Measurements from ENCODE around the gene PACS1.

DNA sequence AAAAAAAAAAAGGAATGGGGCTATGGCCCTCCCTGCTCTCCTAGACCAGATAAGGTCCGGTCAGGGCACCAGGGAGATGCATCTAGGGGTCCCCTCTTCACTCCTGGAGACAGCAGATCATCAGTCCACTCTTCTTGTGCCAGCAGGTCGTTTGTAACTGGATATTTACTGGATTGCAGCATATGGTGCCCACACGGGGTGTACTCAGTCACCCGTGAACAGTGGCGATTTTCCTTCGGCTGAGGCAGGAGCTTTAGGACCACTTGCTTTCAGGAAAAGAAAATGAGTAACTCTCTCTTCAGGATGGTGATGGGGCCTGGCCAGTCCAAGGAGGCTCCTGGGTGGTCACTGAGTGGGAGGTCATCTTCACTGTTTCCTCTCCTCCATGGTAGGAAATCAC, 160.1 kb downstream of the PACS1 start:
- TF ChIP-seq, protein P1, sequence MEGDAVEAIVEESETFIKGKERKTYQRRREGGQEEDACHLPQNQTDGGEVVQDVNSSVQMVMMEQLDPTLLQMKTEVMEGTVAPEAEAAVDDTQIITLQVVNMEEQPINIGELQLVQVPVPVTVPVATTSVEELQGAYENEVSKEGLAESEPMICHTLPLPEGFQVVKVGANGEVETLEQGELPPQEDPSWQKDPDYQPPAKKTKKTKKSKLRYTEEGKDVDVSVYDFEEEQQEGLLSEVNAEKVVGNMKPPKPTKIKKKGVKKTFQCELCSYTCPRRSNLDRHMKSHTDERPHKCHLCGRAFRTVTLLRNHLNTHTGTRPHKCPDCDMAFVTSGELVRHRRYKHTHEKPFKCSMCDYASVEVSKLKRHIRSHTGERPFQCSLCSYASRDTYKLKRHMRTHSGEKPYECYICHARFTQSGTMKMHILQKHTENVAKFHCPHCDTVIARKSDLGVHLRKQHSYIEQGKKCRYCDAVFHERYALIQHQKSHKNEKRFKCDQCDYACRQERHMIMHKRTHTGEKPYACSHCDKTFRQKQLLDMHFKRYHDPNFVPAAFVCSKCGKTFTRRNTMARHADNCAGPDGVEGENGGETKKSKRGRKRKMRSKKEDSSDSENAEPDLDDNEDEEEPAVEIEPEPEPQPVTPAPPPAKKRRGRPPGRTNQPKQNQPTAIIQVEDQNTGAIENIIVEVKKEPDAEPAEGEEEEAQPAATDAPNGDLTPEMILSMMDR (conservative IDR thresholded peaks at IDR 0.05): no peak
- TF ChIP-seq ZFX (IDR thresholded peaks at IDR 0.05): no peak
